ENCODE measurements around the gene EIPR1. TPM values are rescaled to one million over a fixed set of nuclear protein-coding genes. Genes with fewer than 3 reads are reported as not detected.

The EIPR1 gene
- total RNA-seq, 4 donors from 2014 or later, result 26.1 to 51.6 (median 40.0) TPM

- TF ChIP-seq CTCF (IDR thresholded peaks at IDR 0.05) (no peak), POLR2A (IDR thresholded peaks at IDR 0.05) (no peak)
- Histone ChIP-seq H3K4me3 (replicated peaks in 1 of 3) (no peak overlapping the region), H3K36me3 (no peaks in the 10 kb centered on the region), H3K27me3 (no peaks in the 10 kb centered on the region), H3K4me1 (no peaks in the 10 kb centered on the region), H3K9me3 (no peaks in the 10 kb centered on the region), H3K27ac (no peak overlapping the region)
- DNase-seq, result no peak
- WGBS, 2 donors, result 86 to 92% methylated on average over 18 of the region's 18 CpGs
- intact Hi-C loops (cut with DNase I), result no loop called here
Observed at GRCh38 chr2:3223080-3223923, 154.3 kb downstream of the EIPR1 start.

GRCh38 chr2:3222636-3223035, 155.0 kb downstream of the EIPR1 start:
- Histone ChIP-seq H3K9me3 (no peaks in the 10 kb centered on the region), H3K27ac (no peak overlapping the region), H3K4me3 (replicated peaks in 1 of 3) (no peak overlapping the region), H3K36me3 (no peaks in the 10 kb centered on the region), H3K27me3 (no peaks in the 10 kb centered on the region), H3K4me1 (no peaks in the 10 kb centered on the region)
- intact Hi-C loops (cut with DNase I), result no loop called here
- WGBS, 2 donors, result 90 to 92% methylated on average over 9 of the region's 9 CpGs
- TF ChIP-seq POLR2A (IDR thresholded peaks at IDR 0.05) (no peak), CTCF (IDR thresholded peaks at IDR 0.05) (no peak)
- DNase-seq, result no peak

- Histone ChIP-seq H3K27me3 (no peaks in the 10 kb centered on the region), H3K36me3 (no peaks in the 10 kb centered on the region), H3K4me3 (replicated peaks in 1 of 3) (no peak overlapping the region), H3K27ac (no peak overlapping the region), H3K4me1 (no peaks in the 10 kb centered on the region), H3K9me3 (no peaks in the 10 kb centered on the region)
- no peak for DNase-seq
- intact Hi-C loops (cut with DNase I), result no loop called here
- no peak for TF ChIP-seq POLR2A (IDR thresholded peaks at IDR 0.05)
- TF ChIP-seq CTCF (IDR thresholded peaks at IDR 0.05), result no peak
- 93 to 100% methylated on average over 3 to 4 of the region's 4 CpGs for WGBS, 2 donors
Observed at GRCh38 chr2:3219536-3219935, 158.1 kb downstream of the EIPR1 start.

- TF ChIP-seq CTCF (IDR thresholded peaks at IDR 0.05) (no peak), POLR2A (IDR thresholded peaks at IDR 0.05) (no peak)
- Histone ChIP-seq H3K9me3 (no peaks in the 10 kb centered on the region), H3K27me3 (no peaks in the 10 kb centered on the region), H3K4me1 (no peaks in the 10 kb centered on the region), H3K36me3 (no peaks in the 10 kb centered on the region), H3K27ac (no peak overlapping the region), H3K4me3 (replicated peaks in 1 of 3) (no peak overlapping the region)
- no peak for DNase-seq
- intact Hi-C loops (cut with DNase I), result no loop called here
- WGBS, 2 donors, result 73 to 82% methylated on average over 6 to 7 of the region's 7 CpGs
Observed at GRCh38 chr2:3217646-3218045, 160.0 kb downstream of the EIPR1 start.

GRCh38 chr2:3216841-3217495, 160.7 kb downstream of the EIPR1 start:
- 92% methylated on average over 7 of the region's 7 CpGs for WGBS, 2 donors
- TF ChIP-seq CTCF (IDR thresholded peaks at IDR 0.05) (no peak), POLR2A (IDR thresholded peaks at IDR 0.05) (no peak)
- DNase-seq, result no peak
- H3K27ac ChIP-seq, result no peak overlapping the region
- no peak overlapping the region for H3K4me3 ChIP-seq (replicated peaks in 1 of 3)
- no peaks in the 10 kb centered on the region for H3K36me3 ChIP-seq
- intact Hi-C loops (cut with DNase I), result no loop called here
- no peaks in the 10 kb centered on the region for H3K27me3 ChIP-seq
- no peaks in the 10 kb centered on the region for H3K9me3 ChIP-seq
- H3K4me1 ChIP-seq, result no peaks in the 10 kb centered on the region
